WI38 (cell line): ENCODE results near the gene RALB.

Experiments used
- H3K4me3 ChIP-seq: 2 replicates; pipeline ENCODE4 v1.5.1; 2011; ENCODE audit warnings: low read depth, mild to moderate bottlenecking, control low read depth, low read length
- CTCF ChIP-seq: IDR thresholded peaks from 2 replicates; pipeline ENCODE4 v1.5.1; 2012; ENCODE audit warnings: low read depth, mild to moderate bottlenecking, control low read depth, low read length

The RALB gene

GRCh38 chr2:120208381-120209353, 44.0 kb upstream of the RALB start:
- no peak overlapping the region for H3K4me3 ChIP-seq
- no peak for TF ChIP-seq CTCF

DNA sequence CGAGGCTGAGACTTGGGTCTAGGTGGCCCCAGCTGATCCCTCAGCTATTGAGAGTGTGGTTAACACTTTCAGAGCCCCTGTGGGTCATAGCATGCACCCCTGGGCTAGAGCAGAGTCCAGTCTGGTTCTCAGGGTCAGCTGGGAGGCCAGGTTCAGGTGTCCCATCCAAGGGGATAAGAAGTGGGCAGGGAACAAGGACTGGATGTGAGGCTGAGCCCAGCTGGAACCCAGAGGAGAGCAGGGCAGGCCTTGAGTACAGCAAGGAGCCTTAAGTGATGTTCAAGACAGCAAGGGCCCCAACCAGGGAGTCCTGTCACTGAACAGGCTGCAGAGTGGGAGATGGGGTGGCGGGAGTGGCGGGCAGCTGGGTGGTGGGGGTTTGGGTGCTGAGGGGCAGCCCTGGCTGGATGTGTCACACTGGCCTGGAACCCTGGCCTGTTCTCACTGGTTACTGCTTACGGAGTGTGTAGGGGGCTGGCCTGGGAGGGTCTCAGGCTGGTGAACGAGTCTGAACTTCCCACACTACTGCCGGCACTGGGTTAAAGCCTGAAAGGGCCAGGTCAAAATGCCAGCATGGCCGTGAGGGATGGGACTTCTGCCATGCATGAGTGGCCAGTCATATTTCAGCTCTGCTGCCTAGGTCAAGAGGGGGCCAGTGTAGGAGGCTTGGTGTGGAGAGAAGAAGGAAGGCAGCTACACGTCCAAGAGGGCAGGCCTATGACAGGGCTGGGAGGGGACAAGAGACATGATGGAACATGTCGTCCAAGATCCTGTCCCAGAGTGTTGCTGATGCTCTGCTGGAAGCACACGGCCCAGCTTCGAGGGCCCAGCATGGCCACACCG, 43.0 kb upstream of the RALB start:
- TF ChIP-seq CTCF = no peak
- H3K4me3 ChIP-seq = no peak overlapping the region

- TF ChIP-seq CTCF = no peak
- H3K4me3 ChIP-seq = no peak overlapping the region
Measured at GRCh38 chr2:120210270-120210693, 42.4 kb upstream of the RALB start.

- no peak for TF ChIP-seq CTCF
- no peak overlapping the region for H3K4me3 ChIP-seq
Measured at GRCh38 chr2:120218181-120218580, 34.5 kb upstream of the RALB start.

DNA sequence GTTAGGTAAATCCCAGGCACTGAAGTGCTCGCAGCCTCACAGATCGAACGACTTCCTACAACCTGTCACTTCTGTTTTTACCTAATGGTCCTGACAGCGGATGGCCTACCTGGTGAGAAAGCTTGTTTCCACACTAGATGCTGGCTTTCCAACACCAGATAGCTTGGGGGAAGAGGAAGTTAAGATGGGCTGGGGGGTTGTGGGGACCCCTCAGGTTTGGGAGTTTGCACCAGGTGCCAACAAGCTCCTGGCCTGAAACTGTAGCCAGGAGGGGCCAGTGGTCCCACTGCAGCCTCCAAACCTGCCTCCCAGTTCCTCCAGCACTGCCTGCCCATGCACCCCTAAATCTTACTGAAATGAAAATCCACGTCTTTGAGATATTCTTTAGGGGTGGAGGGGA, 33.4 kb upstream of the RALB start:
- TF ChIP-seq CTCF = no peak
- H3K4me3 ChIP-seq = no peak overlapping the region

GRCh38 chr2:120219766-120220165, 32.9 kb upstream of the RALB start:
- TF ChIP-seq CTCF = no peak
- no peak overlapping the region for H3K4me3 ChIP-seq
